ENCODE results near the gene ZDHHC22.

ZDHHC22 gene

DNA sequence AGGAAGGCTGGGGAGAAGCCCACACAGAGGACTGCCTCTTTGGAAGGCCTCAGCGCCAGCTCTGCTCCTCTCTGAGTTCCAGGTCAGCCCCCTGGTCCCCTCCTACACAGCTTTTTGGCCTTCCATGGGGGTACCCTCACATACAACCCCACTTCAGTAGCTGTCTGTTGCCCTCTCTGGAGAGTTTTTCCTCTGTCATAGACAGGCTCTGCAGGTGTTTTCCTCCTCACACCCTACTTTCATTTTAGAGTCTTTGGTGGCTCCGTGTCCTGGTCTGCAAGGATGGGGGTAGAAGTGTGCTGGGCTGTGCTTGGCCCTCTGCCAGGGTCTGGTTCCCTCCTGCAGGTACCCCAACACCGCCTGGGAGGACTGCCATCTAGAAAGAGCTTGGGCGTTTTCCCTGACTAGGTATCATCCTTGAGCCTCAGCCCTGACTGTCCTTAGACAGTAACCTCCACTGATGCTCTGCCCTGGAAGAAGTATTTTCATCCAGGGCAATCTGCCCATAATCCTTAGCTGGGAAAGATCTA, 15.1 kb downstream of the ZDHHC22 start (continued):
- no peak for TF ChIP-seq ZNF133 (tag by site-specific recombination; IDR thresholded peaks at IDR 0.05)
- TF ChIP-seq ZNF777 (tag by site-specific recombination; IDR thresholded peaks at IDR 0.05; ENCODE audit: borderline replicate concordance): no peak

DNA sequence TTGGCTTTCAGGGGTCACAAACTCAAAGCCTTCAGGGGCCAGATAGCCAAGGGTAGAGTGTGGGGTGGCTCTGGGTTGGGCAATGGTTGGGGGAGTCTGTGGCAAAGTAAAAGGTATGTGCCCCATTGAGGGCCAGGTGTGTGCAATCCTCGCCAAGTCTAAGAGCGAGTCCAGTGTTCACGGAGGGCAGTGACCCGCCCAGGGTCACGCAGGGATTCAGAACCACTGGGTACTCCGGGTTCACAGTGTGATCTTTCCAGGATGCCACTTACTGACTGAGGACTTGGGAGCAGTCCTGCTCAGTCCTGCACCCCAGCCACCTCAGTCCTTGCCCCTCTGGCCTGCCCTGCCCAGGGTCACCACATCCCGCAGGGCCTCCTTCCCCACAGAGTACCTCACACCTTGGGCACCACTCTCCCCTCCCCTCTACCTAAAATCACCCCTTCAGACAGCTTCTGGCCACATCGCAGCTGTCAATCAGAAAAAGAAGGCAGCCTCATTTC, 15.7 kb downstream of the ZDHHC22 start:
- Histone ChIP-seq H3K9me3 (ENCODE audit: control insufficient read depth, insufficient read depth, low read depth, low read length) (no peaks in the 10 kb centered on the region), H3K4me3 (ENCODE audit: low read depth, low read length) (no peak overlapping the region), H3K27ac (ENCODE audit: extremely low read depth, low read depth, low read length) (no peak overlapping the region), H3K4me1 (ENCODE audit: control insufficient read depth, insufficient read depth, low read length) (no peaks in the 10 kb centered on the region; the same call in 1 of the 2 replicates), H3K36me3 (ENCODE audit: control insufficient read depth in 2 of 2, insufficient read depth in 1 of 2, low read length in 2 of 2) (peaks cover 0 to 6% of the 10 kb centered on the region in 2 experiments; a peak in 1 of 3 replicates)
- ChIA-PET CTCF (interaction anchor here (0.6 to 1.6 kb wide), 7 partner anchors 14 to 250 kb away, joined by 3 to 4 read pairs (median 3); no protein-coding TSS in a partner anchor), POLR2A (no interaction called here)
- TF ChIP-seq KLF7 (tag by site-specific recombination; IDR thresholded peaks at IDR 0.05; ENCODE audit: borderline replicate concordance) (no peak), ZNF155 (tag by site-specific recombination; IDR thresholded peaks at IDR 0.05) (no peak), ZNF184 (tag by site-specific recombination; IDR thresholded peaks at IDR 0.05) (no peak), GFI1B (tag by site-specific recombination; IDR thresholded peaks at IDR 0.05) (no peak), ZNF585B (tag by site-specific recombination; IDR thresholded peaks at IDR 0.05) (no peak), MYNN (tag by site-specific recombination; IDR thresholded peaks at IDR 0.05; ENCODE audit: borderline replicate concordance) (no peak), ZNF514 (tag by site-specific recombination; IDR thresholded peaks at IDR 0.05) (no peak), ZNF311 (tag by site-specific recombination; IDR thresholded peaks at IDR 0.05; ENCODE audit: borderline replicate concordance) (no peak), SCRT1 (tag by site-specific recombination; IDR thresholded peaks at IDR 0.05; ENCODE audit: borderline replicate concordance) (no peak), ZNF169 (tag by site-specific recombination; IDR thresholded peaks at IDR 0.05) (no peak), ZNF571 (tag by site-specific recombination; IDR thresholded peaks at IDR 0.05) (no peak), IKZF3 (tag by site-specific recombination; IDR thresholded peaks at IDR 0.05) (no peak), ZFP41 (tag by site-specific recombination; IDR thresholded peaks at IDR 0.05; ENCODE audit: borderline replicate concordance) (no peak), ZBTB21 (tag by site-specific recombination; IDR thresholded peaks at IDR 0.05) (no peak), SP7 (tag by site-specific recombination; IDR thresholded peaks at IDR 0.05) (no peak), GLIS1 (tag by site-specific recombination; IDR thresholded peaks at IDR 0.05) (no peak)
- TF ChIP-seq, protein P1, sequence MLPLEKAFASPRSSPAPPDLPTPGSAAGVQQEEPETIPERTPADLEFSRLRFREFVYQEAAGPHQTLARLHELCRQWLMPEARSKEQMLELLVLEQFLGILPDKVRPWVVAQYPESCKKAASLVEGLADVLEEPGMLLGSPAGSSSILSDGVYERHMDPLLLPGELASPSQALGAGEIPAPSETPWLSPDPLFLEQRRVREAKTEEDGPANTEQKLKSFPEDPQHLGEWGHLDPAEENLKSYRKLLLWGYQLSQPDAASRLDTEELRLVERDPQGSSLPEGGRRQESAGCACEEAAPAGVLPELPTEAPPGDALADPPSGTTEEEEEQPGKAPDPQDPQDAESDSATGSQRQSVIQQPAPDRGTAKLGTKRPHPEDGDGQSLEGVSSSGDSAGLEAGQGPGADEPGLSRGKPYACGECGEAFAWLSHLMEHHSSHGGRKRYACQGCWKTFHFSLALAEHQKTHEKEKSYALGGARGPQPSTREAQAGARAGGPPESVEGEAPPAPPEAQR (tag by site-specific recombination; IDR thresholded peaks at IDR 0.05): no peak
- TF ChIP-seq, protein P2, sequence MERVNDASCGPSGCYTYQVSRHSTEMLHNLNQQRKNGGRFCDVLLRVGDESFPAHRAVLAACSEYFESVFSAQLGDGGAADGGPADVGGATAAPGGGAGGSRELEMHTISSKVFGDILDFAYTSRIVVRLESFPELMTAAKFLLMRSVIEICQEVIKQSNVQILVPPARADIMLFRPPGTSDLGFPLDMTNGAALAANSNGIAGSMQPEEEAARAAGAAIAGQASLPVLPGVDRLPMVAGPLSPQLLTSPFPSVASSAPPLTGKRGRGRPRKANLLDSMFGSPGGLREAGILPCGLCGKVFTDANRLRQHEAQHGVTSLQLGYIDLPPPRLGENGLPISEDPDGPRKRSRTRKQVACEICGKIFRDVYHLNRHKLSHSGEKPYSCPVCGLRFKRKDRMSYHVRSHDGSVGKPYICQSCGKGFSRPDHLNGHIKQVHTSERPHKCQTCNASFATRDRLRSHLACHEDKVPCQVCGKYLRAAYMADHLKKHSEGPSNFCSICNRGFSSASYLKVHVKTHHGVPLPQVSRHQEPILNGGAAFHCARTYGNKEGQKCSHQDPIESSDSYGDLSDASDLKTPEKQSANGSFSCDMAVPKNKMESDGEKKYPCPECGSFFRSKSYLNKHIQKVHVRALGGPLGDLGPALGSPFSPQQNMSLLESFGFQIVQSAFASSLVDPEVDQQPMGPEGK (tag by site-specific recombination; IDR thresholded peaks at IDR 0.05): no peak
- TF ChIP-seq, protein P3, sequence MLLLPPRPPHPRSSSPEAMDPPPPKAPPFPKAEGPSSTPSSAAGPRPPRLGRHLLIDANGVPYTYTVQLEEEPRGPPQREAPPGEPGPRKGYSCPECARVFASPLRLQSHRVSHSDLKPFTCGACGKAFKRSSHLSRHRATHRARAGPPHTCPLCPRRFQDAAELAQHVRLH (tag by site-specific recombination; IDR thresholded peaks at IDR 0.05): no peak
